ENCODE data around the gene ERGIC2.

GRCh38 chr12:29427964-29428363 lies 47.0 kb upstream of the ERGIC2 start:
- TF ChIP-seq RFX1 (IDR thresholded peaks at IDR 0.05) (no peak), ZBTB20 (CRISPR knock-in tag; IDR thresholded peaks at IDR 0.05; ENCODE audit: borderline replicate concordance, low read depth) (no peak), ZNF572 (CRISPR knock-in tag; IDR thresholded peaks at IDR 0.05) (no peak), ZNF775 (CRISPR knock-in tag; IDR thresholded peaks at IDR 0.05; ENCODE audit: borderline replicate concordance) (no peak), TBP (CRISPR knock-in tag; IDR thresholded peaks at IDR 0.05) (no peak), CTCF (CRISPR knock-in tag; IDR thresholded peaks at IDR 0.05) (no peak), ZNF367 (CRISPR knock-in tag; IDR thresholded peaks at IDR 0.05; ENCODE audit: borderline replicate concordance) (no peak), SPEN (CRISPR knock-in tag; IDR thresholded peaks at IDR 0.05; ENCODE audit: low read depth) (no peak), E2F1 (CRISPR knock-in tag; IDR thresholded peaks at IDR 0.05) (no peak), TCF7L2 (IDR thresholded peaks at IDR 0.05; ENCODE audit: low read depth, low read length) (no peak)

Measured in HepG2 (cell line).